Urinary bladder (tissue), 4 donors: ENCODE results near the gene ZNF670. TPM values are rescaled to one million over a fixed set of nuclear protein-coding genes. Genes with fewer than 3 reads are reported as not detected.
"Not testable (repeated sequence)": the region's sequence is repeated elsewhere in the genome, so short reads cannot be mapped to it uniquely, and the experiment has no call there.

Source experiments
- DNase-seq: peaks from one replicate; pipeline ENCODE4 v3.0.0-alpha.2; 2015; ENCODE audit errors: extremely low spot score
- H3K27ac ChIP-seq: one replicate; pipeline ENCODE4 v1.5.1; 2013; ENCODE audit warnings: low read depth, mild to moderate bottlenecking, moderate library complexity
- H3K36me3 ChIP-seq: one replicate; pipeline ENCODE4 v1.6.1; 2013; ENCODE audit warnings: mild to moderate bottlenecking, moderate library complexity; ENCODE audit not compliant: insufficient read depth
- H3K4me1 ChIP-seq: one replicate; pipeline ENCODE4 v1.6.1; 2013; ENCODE audit warnings: mild to moderate bottlenecking, moderate library complexity; ENCODE audit not compliant: insufficient read depth
- H3K4me3 ChIP-seq: one replicate; pipeline ENCODE4 v1.5.1; 2013; ENCODE audit warnings: low read depth, low read length
- WGBS: extraction: QIAGEN DNeasy Blood & Tissue Kit; methylation state at CpG from one replicate; pipeline ENCODE4 v1.1.7; 2013; 5-methylcytosine and 5-hydroxymethylcytosine counted together
- polyA plus RNA-seq: library from polyadenylated mRNA; stranded (reverse); fragments of 200-250 nt; gene quantifications from one replicate; pipeline ENCODE4 v1.2.3, GENCODE V29; 2013
- total RNA-seq: library from RNA; depleted of rRNA; stranded (reverse); fragments of >200 nt; gene quantifications from one replicate; pipeline ENCODE4 v1.2.3, GENCODE V29; 2014
- donor health status: healthy with polysubstance abuse.
- donor health status: healthy.

ZNF670 gene
- total and polyA plus RNA-seq, 2 donors: 3.0 to 8.7 TPM

DNA sequence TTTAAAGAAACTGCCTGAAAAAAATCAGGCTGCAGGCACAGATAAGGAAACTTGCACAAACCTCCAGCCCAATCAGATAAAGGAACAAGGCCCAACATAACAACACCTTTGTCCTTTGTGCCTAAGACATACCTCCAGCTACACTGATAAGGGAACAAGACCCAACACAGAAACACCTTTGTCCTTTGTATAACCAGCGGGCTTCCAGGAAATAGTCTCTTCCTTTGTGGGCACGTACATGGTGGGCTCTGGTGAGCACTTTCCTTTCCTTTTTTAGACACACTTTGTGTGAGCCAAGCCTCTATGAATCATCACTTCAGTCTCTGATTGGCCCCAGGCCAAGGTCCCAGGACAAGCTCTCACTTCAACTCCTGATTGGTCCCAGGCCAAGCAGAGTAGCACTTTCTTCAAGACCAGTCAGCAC lies 23.6 kb downstream of the ZNF670 start:
- H3K27ac ChIP-seq: no peak overlapping the region
- H3K36me3 ChIP-seq: no peaks in the 10 kb centered on the region
- DNase-seq: no peak
- 51% methylated on average over 2 of the region's 2 CpGs for WGBS
- H3K4me1 ChIP-seq: no peaks in the 10 kb centered on the region
- no peak overlapping the region for H3K4me3 ChIP-seq

DNA sequence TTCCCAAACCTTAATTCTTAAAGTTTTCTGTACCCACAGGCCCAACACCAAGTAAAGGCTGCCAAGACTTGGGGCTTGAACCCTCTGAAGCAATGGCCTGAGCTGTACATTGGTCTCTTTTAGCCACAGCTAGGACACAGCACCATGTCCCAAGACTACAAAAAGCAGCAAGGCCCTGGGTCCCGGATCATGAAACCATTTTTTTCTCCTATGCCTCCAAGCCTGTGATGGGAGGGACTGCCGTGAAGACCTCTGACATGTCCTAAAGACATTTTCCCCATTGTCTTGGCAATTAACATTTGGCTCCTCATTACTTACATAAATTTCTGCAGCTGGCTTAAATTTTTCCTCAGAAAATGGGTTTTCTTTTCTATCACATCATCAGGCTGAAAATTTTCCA lies 30.9 kb downstream of the ZNF670 start:
- Histone ChIP-seq H3K36me3 (no peaks in the 10 kb centered on the region), H3K4me3 (no peak overlapping the region), H3K4me1 (no peaks in the 10 kb centered on the region), H3K27ac (no peak overlapping the region)
- DNase-seq: no peak
- 98% methylated on average over 2 of the region's 2 CpGs for WGBS

DNA sequence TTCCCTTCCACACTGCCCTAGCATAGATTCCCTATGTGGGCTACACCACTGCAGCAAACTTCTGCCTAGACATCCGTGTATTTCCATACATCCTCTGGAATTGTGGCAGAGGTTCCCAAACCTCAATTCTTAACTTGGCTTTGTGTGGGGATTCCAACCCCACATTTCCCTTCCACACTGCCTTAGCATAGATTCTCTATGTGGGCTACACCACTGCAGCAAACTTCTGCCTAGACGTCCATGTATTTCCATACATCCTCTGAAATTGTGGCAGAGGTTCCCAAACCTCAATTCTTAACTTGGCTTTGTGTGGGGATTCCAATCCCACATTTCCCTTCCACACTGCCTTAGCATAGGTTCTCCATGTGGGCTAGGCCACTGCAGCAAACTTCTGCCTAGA lies 31.4 kb downstream of the ZNF670 start:
- Histone ChIP-seq H3K4me3 (no peak overlapping the region), H3K36me3 (no peaks in the 10 kb centered on the region), H3K4me1 (no peaks in the 10 kb centered on the region), H3K27ac (no peak overlapping the region)
- DNase-seq: no peak
- WGBS: 98% methylated on average over 2 of the region's 2 CpGs

DNA sequence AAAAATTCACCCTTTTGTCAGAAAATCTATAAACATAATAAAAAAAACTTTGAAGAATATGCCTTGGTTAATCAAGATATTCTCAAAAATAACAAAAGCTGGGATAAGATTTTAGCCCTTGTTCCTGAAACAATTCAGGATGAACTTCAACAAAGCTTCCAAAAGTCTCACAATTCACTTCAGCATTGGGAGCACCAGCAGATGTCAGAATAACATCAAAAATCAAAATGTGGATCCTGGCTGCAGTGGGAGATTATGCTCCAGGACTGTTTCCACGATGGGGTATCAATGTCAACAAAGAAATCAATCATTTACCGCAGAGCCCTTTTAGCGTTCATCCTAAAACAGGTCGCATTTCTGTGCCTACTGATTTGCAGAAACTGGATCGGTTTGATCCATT lies 35.2 kb downstream of the ZNF670 start:
- no peak overlapping the region for H3K27ac ChIP-seq
- DNase-seq: no peak
- WGBS: 96% methylated on average over 5 of the region's 5 CpGs
- no peaks in the 10 kb centered on the region for H3K4me1 ChIP-seq
- H3K36me3 ChIP-seq: no peaks in the 10 kb centered on the region
- H3K4me3 ChIP-seq: no peak overlapping the region

DNA sequence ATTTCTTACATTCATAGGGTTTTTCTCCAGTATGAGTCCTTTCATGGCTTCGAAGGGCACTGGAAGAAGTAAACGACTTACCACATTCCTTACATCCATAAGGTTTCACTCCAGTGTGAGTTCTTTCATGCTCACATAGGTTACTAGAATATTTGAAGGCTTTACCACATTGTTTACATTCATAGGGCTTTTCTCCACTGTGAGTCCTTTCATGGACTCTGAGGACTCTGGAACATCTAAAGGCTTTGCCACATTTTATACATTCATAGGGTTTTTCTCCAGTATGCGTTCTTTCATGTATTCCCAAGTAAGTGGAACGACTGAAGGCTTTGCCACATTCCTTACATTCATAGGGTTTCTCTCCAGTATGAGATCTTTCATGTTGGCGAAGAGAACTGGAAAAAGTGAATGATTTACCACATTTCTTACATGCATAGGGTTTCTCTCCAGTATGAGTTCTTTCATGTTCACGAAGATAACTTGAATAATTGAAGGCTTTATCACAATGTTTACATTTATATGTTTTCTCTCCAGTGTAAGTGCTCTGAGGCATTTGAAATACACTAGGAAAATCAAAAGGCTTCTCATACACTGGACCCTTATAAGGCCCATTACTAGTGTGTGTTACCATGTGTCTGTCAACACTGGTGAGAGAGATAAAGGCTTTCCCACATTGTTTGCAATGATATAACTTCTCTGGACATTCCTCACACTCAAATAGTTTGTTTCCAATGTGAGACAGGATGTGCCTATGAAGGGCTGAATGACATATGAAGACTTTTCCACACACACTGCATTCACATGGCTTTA lies 40.9 kb downstream of the ZNF670 start:
- Histone ChIP-seq H3K4me3 (no peak overlapping the region), H3K4me1 (no peaks in the 10 kb centered on the region), H3K27ac (no peak overlapping the region), H3K36me3 (peaks cover 5% of the 10 kb centered on the region)
- DNase-seq: no peak
- 95% methylated on average over 6 of the region's 6 CpGs for WGBS

DNA sequence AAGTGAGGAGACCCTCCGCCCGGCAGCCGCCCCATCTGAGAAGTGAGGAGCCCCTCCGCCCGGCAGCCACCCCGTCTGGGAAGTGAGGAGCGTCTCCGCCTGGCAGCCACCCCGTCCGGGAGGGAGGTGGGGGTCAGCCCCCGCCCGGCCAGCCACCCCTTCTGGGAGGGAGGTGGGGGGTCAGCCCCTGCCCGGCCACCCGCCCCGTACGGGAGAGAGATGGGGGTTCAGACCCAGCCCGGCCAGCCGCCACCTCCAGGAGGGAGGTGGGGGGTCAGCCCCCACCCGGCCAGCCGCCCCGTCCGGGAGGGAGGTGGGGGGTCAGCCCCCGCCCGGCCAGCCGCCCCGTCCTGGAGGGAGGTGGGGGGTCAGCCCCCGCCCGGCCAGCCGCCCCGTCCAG lies 46.3 kb downstream of the ZNF670 start:
- DNase-seq, H3K4me1 ChIP-seq, H3K27ac ChIP-seq, H3K36me3 ChIP-seq, H3K4me3 ChIP-seq: not testable (repeated sequence)
- WGBS: 96% methylated on average over 21 of the region's 30 CpGs

Other genes starting within 250 kb of the ZNF670 start
- 45.7 TPM for gene AHCTF1, start 146.9 kb downstream of the ZNF670 start, total RNA-seq
- gene AHCTF1, start 146.9 kb downstream of the ZNF670 start, polyA plus RNA-seq: 15.3 TPM
- 2.7 TPM for gene ZNF695, start 70.8 kb downstream of the ZNF670 start, total RNA-seq
- gene ZNF695, start 70.8 kb downstream of the ZNF670 start, polyA plus RNA-seq: 0.11 TPM
- gene ZNF669, start 25.5 kb upstream of the ZNF670 start, total RNA-seq: 12.0 TPM
- 5.8 TPM for gene ZNF669, start 25.5 kb upstream of the ZNF670 start, polyA plus RNA-seq
- gene ZNF124, start 93.2 kb upstream of the ZNF670 start, total RNA-seq: 116 TPM
- gene ZNF124, start 93.2 kb upstream of the ZNF670 start, polyA plus RNA-seq: 2.1 TPM
- gene VN1R5, start 177.3 kb upstream of the ZNF670 start, total RNA-seq: not detected
- not detected for gene VN1R5, start 177.3 kb upstream of the ZNF670 start, polyA plus RNA-seq